Ovary (tissue), 9 donors: Measurements from ENCODE around the gene PNMA1. TPM values are rescaled to one million over a fixed set of nuclear protein-coding genes. Genes with fewer than 3 reads are reported as not detected.

ENCODE experiments used
- DNase-seq, 5 donors: peaks; one replicate each; pipeline ENCODE4 v3.0.0-alpha.2; 2019 to 2020
- H3K27ac ChIP-seq, 2 donors: fragments of 200-600 bp; one replicate each; pipeline versions ENCODE4 v1.5.1 to v1.8.0; 2019 to 2022
- H3K27me3 ChIP-seq: fragments of 200-600 bp; one replicate; pipeline ENCODE4 v1.8.0; 2022
- H3K36me3 ChIP-seq: fragments of 200-600 bp; sonication (generic); one replicate; pipeline ENCODE4 v1.5.1; 2019
- H3K4me1 ChIP-seq: one replicate; pipeline ENCODE4 v1.8.1; 2013; ENCODE audit warnings: mild to moderate bottlenecking, moderate library complexity; ENCODE audit not compliant: insufficient read depth
- H3K4me3 ChIP-seq: fragments of 200-600 bp; sonication (generic); one replicate; pipeline ENCODE4 v1.5.1; 2017
- H3K9me3 ChIP-seq, 2 donors: fragments of 200-600 bp in 1 of 2; sonication (generic) in 1 of 2; one replicate each; pipeline versions ENCODE4 v1.5.1 to v1.8.1; 2013 to 2019; ENCODE audit warnings: mild to moderate bottlenecking in 1 of 2, moderate library complexity in 1 of 2
- EP300 ChIP-seq: sonication (generic); formaldehyde crosslinking; IDR thresholded peaks from one replicate; pipeline ENCODE4 v1.6.1; 2017; ENCODE audit warnings: antibody characterized with exemption
- POLR2A ChIP-seq: fragments of 450-650 bp; IDR thresholded peaks from one replicate; pipeline ENCODE4 v1.6.1; 2017; ENCODE audit warnings: antibody characterized with exemption, mild to moderate bottlenecking, moderate library complexity
- WGBS, 3 donors: extraction: QIAGEN DNeasy Blood & Tissue Kit in 1 of 3; methylation state at CpG; one replicate each; pipeline versions ENCODE4 v1.1.5 to v1.1.7; 2013 to 2017; 5-methylcytosine and 5-hydroxymethylcytosine counted together
- intact Hi-C, 4 donors: fragments of 100-400 bp; cut with DNase I; formaldehyde crosslinking; loops; one replicate each; pipeline versions ENCODE4 v1.11.0 to v1.15.1; 2022 to 2023
- polyA plus RNA-seq, 2 donors: library from polyadenylated mRNA; stranded (reverse); fragments of 200-250 nt in 1 of 2; fragments of 350-450 nt in 1 of 2; fragmentation: Illumina TruSeq in 1 of 2; extraction: RNeasy Lipid Tissue Mini Kit (QIAGEN cat#74804) in 1 of 2; gene quantifications; one replicate each; pipeline ENCODE4 v1.2.3, GENCODE V29; 2013 to 2014
- total RNA-seq, 7 donors: library from RNA; depleted of rRNA in 2 of 7; stranded (reverse); fragments of >200 nt in 2 of 7; fragmentation: NEBNext Ultra II Directional in 3 of 7; extraction: Animal tissue kit (Norgen Biotek cat#: 25700) in 3 of 7; gene quantifications; one replicate each; pipeline versions ENCODE4 v1.1.0 to v1.2.4, GENCODE V29; 2016 to 2023
- TF ChIP-seq, protein P1 (sequence below), 3 donors: fragments of 450-650 bp in 2 of 3; fragments of 200-600 bp in 1 of 3; IDR thresholded peaks; one replicate each; pipeline versions ENCODE4 v1.5.1 to v1.8.0; 2016 to 2022; ENCODE audit warnings: antibody characterized with exemption in 3 of 3, mild to moderate bottlenecking in 1 of 3
- donor health status: DM: no; HTN: no; CAD: no; lungs with moderate emphysema.
- donor health status: DM: no; HTN: no; CAD: no.
- donor health status: Bipolar disorder and iron deficiency.
- donor health status: DM: yes; HTN: yes; CAD: no.
- donor health status: DM: no; HTN: no; CAD: no.
- donor health status: DM: yes; HTN: yes; CAD: no.

Gene PNMA1
- total and polyA plus RNA-seq, 9 donors = 22.3 to 114 (median 84.2) TPM

- TF ChIP-seq, protein P1, sequence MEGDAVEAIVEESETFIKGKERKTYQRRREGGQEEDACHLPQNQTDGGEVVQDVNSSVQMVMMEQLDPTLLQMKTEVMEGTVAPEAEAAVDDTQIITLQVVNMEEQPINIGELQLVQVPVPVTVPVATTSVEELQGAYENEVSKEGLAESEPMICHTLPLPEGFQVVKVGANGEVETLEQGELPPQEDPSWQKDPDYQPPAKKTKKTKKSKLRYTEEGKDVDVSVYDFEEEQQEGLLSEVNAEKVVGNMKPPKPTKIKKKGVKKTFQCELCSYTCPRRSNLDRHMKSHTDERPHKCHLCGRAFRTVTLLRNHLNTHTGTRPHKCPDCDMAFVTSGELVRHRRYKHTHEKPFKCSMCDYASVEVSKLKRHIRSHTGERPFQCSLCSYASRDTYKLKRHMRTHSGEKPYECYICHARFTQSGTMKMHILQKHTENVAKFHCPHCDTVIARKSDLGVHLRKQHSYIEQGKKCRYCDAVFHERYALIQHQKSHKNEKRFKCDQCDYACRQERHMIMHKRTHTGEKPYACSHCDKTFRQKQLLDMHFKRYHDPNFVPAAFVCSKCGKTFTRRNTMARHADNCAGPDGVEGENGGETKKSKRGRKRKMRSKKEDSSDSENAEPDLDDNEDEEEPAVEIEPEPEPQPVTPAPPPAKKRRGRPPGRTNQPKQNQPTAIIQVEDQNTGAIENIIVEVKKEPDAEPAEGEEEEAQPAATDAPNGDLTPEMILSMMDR (IDR thresholded peaks at IDR 0.05) = no peak
- TF ChIP-seq POLR2A = no peak
- TF ChIP-seq EP300 = no peak
- 0 to 1% (median 0%) methylated on average over 12 to 71 of the region's 71 CpGs for WGBS, 3 donors
- H3K4me3 ChIP-seq = peak overlapping the region; percentile 56
Measured at GRCh38 chr14:73759183-73759713, 45.1 kb upstream of the PNMA1 start.

GRCh38 chr14:73758392-73759182, 44.4 kb upstream of the PNMA1 start:
- H3K4me1 ChIP-seq = peaks cover 44% of the 10 kb centered on the region
- WGBS, 3 donors = 1 to 2% (median 2%) methylated on average over 24 to 49 of the region's 49 CpGs
- TF ChIP-seq, protein P1 (IDR thresholded peaks at IDR 0.05) = peak; percentile 15 to 51 (median 50)
- TF ChIP-seq EP300 (no peak), POLR2A (no peak)
- H3K9me3 ChIP-seq = no peaks in the 10 kb centered on the region
- peak; percentile 72 to 81 (median 76) for DNase-seq
- H3K36me3 ChIP-seq = no peaks in the 10 kb centered on the region
- intact Hi-C loops = loop anchor here in 2 of 4 donors (2.0 to 5.0 kb wide), 2 partner anchors 28 to 34 kb away; no protein-coding TSS in a partner anchor
- H3K4me3 ChIP-seq = peak overlapping the region; percentile 56
- peak overlapping the region; percentile 89 to 99 for H3K27ac ChIP-seq
- H3K27me3 ChIP-seq = no peaks in the 10 kb centered on the region

More at GRCh38 chr14:73759183-73759713, 45.1 kb upstream of the PNMA1 start:
- Histone ChIP-seq H3K9me3 (no peaks in the 10 kb centered on the region), H3K4me1 (peaks cover 42% of the 10 kb centered on the region), H3K36me3 (no peaks in the 10 kb centered on the region), H3K27me3 (no peaks in the 10 kb centered on the region), H3K27ac (peak overlapping the region; percentile 89 to 99)
- DNase-seq = peak; percentile 72 to 84 (median 78)
- intact Hi-C loops = loop anchor here in 2 of 4 donors (2.0 to 5.0 kb wide), 2 partner anchors 28 to 33 kb away; no protein-coding TSS in a partner anchor

- intact Hi-C loops = loop anchor here in 2 of 4 donors (2.0 to 5.0 kb wide), 2 partner anchors 29 to 34 kb away; no protein-coding TSS in a partner anchor
- 26 to 38% (median 31%) methylated on average over 10 of the region's 10 CpGs for WGBS, 3 donors
Measured at GRCh38 chr14:73757876-73758391, 43.8 kb upstream of the PNMA1 start.

GRCh38 chr14:73757381-73757780, 43.2 kb upstream of the PNMA1 start:
- no peaks in the 10 kb centered on the region for H3K36me3 ChIP-seq
- H3K27me3 ChIP-seq = no peaks in the 10 kb centered on the region
- peaks cover 52% of the 10 kb centered on the region for H3K4me1 ChIP-seq
- WGBS, 3 donors = 86 to 97% (median 96%) methylated on average over 1 of the region's 1 CpG
- peak overlapping the region; percentile 89 to 99 for H3K27ac ChIP-seq
- intact Hi-C loops = loop anchor here in 1 of 4 donors (5.0 kb wide), 1 partner anchor 35 kb away; no protein-coding TSS in a partner anchor
- no peak for DNase-seq
- no peak overlapping the region for H3K4me3 ChIP-seq
- H3K9me3 ChIP-seq = no peaks in the 10 kb centered on the region
- TF ChIP-seq, protein P1 (IDR thresholded peaks at IDR 0.05) = no peak
- TF ChIP-seq EP300 (no peak), POLR2A (no peak)

More at GRCh38 chr14:73757876-73758391, 43.8 kb upstream of the PNMA1 start:
- TF ChIP-seq POLR2A (no peak), EP300 (no peak)
- TF ChIP-seq, protein P1 (IDR thresholded peaks at IDR 0.05) = no peak
- Histone ChIP-seq H3K27ac (peak overlapping the region; percentile 89 to 99), H3K36me3 (no peaks in the 10 kb centered on the region), H3K4me3 (peak overlapping the region; percentile 56), H3K9me3 (no peaks in the 10 kb centered on the region), H3K27me3 (no peaks in the 10 kb centered on the region), H3K4me1 (peaks cover 49% of the 10 kb centered on the region)
- DNase-seq = peak in 1 of 5 donors; percentile 40
